WERI-Rb-1 (cell line): ENCODE data around the gene TMCC2.

Experiments used
- DNase-seq: peaks from one replicate; pipeline ENCODE4 v3.0.0-alpha.2; 2020
- H3K27ac ChIP-seq: fragments of 250-450 bp; sonication (Bioruptor Pico); 2 replicates; pipeline ENCODE4 v1.5.1; 2020; ENCODE audit warnings: mild to moderate bottlenecking, moderate library complexity
- H3K27me3 ChIP-seq: fragments of 250-450 bp; sonication (Bioruptor Pico); 2 replicates; pipeline ENCODE4 v1.5.1; 2021; ENCODE audit warnings: mild to moderate bottlenecking, low read depth, moderate library complexity; ENCODE audit not compliant: insufficient read depth, severe bottlenecking
- H3K36me3 ChIP-seq: fragments of 250-450 bp; sonication (Bioruptor Pico); 2 replicates; pipeline ENCODE4 v1.5.1; 2020; ENCODE audit warnings: mild to moderate bottlenecking, moderate library complexity
- H3K4me3 ChIP-seq: 2 replicates; pipeline ENCODE4 v1.5.1; 2011; ENCODE audit warnings: low read depth, mild to moderate bottlenecking, control low read depth, low read length
- H3K9me3 ChIP-seq: fragments of 250-450 bp; sonication (Bioruptor Pico); 2 replicates; pipeline ENCODE4 v1.5.1; 2021; ENCODE audit warnings: mild to moderate bottlenecking, moderate library complexity; ENCODE audit not compliant: severe bottlenecking
- TF ChIP-seq, protein P1 (sequence below): IDR thresholded peaks from 2 replicates; pipeline ENCODE4 v1.5.1; 2011; ENCODE audit warnings: low read depth, mild to moderate bottlenecking, control low read depth, inconsistent platforms, low read length

TMCC2 gene

DNA sequence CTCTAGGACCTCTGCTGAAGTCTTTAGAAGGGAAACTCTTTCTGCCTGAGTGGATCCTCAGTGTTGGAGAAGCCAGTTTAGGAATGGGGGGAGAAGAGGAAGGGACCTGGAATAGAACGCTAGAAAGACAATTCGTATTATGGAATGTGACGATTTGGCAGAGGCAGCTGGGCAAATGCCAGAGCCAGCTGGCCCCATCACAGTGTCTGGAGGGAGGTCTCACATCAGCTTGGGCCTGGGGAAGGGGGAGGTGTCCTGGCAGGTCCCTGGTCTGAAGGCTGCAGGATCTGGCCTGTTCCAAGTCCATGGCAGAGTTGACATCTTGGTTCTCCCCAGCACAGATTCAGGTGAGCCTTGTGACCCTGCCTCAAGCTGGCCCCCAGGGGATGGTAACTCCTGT lies 11.3 kb downstream of the TMCC2 start:
- no peaks in the 10 kb centered on the region for H3K27me3 ChIP-seq
- no peak for DNase-seq
- H3K36me3 ChIP-seq, result peaks cover 29% of the 10 kb centered on the region
- H3K9me3 ChIP-seq, result no peaks in the 10 kb centered on the region
- TF ChIP-seq, protein P1, sequence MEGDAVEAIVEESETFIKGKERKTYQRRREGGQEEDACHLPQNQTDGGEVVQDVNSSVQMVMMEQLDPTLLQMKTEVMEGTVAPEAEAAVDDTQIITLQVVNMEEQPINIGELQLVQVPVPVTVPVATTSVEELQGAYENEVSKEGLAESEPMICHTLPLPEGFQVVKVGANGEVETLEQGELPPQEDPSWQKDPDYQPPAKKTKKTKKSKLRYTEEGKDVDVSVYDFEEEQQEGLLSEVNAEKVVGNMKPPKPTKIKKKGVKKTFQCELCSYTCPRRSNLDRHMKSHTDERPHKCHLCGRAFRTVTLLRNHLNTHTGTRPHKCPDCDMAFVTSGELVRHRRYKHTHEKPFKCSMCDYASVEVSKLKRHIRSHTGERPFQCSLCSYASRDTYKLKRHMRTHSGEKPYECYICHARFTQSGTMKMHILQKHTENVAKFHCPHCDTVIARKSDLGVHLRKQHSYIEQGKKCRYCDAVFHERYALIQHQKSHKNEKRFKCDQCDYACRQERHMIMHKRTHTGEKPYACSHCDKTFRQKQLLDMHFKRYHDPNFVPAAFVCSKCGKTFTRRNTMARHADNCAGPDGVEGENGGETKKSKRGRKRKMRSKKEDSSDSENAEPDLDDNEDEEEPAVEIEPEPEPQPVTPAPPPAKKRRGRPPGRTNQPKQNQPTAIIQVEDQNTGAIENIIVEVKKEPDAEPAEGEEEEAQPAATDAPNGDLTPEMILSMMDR, result no peak
- no peak overlapping the region for H3K4me3 ChIP-seq
- H3K27ac ChIP-seq, result no peak overlapping the region

DNA sequence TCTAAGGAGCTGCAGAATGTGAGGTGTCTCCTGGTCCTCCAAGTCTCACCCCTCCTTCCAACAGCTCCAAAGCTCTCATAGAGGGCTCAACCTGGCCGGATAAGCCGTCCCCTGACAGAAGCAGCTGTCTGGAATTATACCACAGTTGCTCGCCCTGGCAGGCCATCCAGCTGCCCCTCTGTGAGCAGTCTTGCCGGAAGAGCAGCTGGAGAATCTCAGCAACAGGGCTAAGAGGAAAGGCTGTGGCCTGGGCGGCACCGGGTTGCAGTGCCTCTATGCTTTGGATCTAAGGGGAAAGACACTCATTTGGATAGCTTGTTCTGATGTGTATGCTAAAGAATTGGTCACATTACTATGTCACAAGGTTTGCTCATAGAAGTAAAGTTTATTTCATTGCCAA lies 12.4 kb downstream of the TMCC2 start:
- H3K27me3 ChIP-seq, result no peaks in the 10 kb centered on the region
- no peaks in the 10 kb centered on the region for H3K9me3 ChIP-seq
- H3K36me3 ChIP-seq, result peaks cover 37% of the 10 kb centered on the region
- TF ChIP-seq, protein P1, result no peak
- no peak overlapping the region for H3K27ac ChIP-seq
- no peak overlapping the region for H3K4me3 ChIP-seq
- DNase-seq, result peak; percentile 98

DNA sequence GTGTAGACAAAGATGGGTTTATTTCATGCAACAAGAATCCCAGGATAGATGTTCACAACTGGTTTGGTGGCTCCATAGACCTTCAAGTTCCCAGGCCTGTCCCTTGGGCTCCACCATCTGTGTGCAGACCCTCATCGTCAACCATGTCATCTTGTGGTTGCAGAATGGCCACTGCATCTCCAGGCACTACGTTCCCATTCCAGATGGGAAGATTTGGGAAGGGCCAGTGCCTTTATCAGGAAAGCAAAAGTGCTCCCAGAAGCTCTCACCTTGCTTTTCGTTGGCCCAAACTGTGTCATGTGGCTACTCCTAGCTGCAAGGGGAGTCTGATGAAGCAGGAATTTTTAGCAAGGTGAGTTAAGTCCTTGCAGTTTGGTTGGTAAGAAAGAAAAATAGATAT lies 12.8 kb downstream of the TMCC2 start:
- Histone ChIP-seq H3K36me3 (peaks cover 41% of the 10 kb centered on the region), H3K9me3 (no peaks in the 10 kb centered on the region), H3K4me3 (no peak overlapping the region), H3K27ac (no peak overlapping the region), H3K27me3 (no peaks in the 10 kb centered on the region)
- TF ChIP-seq, protein P1, result no peak
- no peak for DNase-seq

DNA sequence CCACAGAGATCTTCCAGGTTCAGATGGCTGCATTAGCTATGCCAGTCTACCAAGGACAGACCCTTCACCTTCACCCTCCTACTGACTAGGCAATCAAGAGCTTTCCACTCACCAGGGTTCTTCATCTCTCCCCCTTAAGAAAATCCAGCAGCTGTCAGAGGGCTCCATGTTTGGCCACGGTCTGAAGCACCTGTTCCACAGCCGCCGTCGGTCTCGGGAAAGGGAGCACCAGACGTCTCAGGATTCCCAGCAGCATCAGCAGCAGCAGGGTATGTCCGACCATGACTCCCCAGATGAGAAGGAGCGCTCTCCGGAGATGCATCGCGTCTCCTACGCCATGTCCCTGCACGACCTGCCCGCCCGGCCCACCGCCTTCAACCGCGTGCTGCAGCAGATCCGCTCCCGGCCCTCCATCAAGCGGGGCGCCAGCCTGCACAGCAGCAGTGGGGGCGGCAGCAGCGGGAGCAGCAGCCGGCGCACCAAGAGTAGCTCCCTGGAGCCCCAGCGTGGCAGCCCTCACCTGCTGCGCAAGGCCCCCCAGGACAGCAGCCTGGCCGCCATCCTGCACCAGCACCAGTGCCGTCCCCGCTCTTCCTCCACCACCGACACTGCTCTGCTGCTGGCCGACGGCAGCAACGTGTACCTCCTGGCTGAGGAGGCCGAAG lies 13.8 kb downstream of the TMCC2 start:
- H3K27me3 ChIP-seq, result no peaks in the 10 kb centered on the region
- H3K4me3 ChIP-seq, result no peak overlapping the region
- H3K36me3 ChIP-seq, result peaks cover 41% of the 10 kb centered on the region
- DNase-seq, result no peak
- H3K27ac ChIP-seq, result no peak overlapping the region
- TF ChIP-seq, protein P1, result no peak
- H3K9me3 ChIP-seq, result no peaks in the 10 kb centered on the region

DNA sequence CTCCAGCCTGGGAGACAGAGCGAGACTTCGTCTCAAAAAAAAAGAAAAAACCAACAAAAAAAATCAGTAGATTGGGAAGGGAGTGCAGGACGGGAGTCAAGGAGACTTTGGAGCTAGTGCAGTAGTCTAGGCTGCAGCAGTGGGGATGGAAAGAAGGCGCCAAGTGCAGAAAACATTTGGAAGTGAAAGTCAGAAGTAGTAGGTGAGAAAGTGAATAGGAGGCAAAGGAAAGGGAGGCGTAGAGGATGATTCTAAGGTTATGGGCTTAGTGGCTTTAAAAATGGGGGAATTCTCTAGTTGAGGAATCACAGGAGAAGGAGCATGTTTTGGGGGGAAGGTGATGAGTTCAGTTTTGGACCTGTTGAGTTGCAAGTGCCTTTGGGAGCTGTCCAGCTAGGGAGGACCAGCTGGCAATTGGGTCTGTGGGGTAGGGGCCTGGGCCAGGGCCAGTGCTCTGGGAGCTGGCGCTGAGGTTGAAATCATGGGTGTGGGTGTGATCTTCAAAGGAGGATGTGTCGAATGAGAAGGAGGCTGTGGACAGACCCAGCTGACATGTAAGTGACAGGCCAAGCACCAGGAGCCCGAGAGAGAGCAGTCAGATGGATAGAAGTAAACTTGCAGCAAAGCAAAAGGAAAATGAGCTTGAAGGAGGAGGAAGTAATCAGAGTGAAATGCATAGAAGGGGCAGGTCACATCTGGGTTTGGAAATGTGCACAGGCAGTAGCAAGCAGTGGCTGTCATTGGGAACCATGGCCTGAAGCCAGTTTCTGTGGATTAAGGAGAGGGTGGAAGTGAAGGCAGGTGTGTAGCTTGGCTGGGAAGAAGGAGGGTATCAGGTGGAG lies 15.8 kb downstream of the TMCC2 start:
- H3K9me3 ChIP-seq, result no peaks in the 10 kb centered on the region
- TF ChIP-seq, protein P1, result no peak
- no peak for DNase-seq
- H3K4me3 ChIP-seq, result no peak overlapping the region
- no peaks in the 10 kb centered on the region for H3K27me3 ChIP-seq
- H3K27ac ChIP-seq, result no peak overlapping the region
- H3K36me3 ChIP-seq, result peaks cover 54% of the 10 kb centered on the region
